GM12873 (cell line): ENCODE measurements around the gene PRRT1.

Experiments used
- TF ChIP-seq, protein P1 (sequence below): IDR thresholded peaks from 2 replicates; pipeline ENCODE4 v1.5.1; 2012; ENCODE audit warnings: low read depth, mild to moderate bottlenecking, moderate library complexity, low read length, control low read depth; ENCODE audit not compliant: insufficient read depth; ENCODE audit errors: missing control alignments

Gene PRRT1

GRCh38 chr6:32153564-32154513 lies 2.1 kb upstream of the PRRT1 start, which contains the start of gene PPT2:
Gene PPT2 (plus strand): TSS chr6:32154141. CDS start chr6:32154595, 454 bp downstream.
- TF ChIP-seq, protein P1, sequence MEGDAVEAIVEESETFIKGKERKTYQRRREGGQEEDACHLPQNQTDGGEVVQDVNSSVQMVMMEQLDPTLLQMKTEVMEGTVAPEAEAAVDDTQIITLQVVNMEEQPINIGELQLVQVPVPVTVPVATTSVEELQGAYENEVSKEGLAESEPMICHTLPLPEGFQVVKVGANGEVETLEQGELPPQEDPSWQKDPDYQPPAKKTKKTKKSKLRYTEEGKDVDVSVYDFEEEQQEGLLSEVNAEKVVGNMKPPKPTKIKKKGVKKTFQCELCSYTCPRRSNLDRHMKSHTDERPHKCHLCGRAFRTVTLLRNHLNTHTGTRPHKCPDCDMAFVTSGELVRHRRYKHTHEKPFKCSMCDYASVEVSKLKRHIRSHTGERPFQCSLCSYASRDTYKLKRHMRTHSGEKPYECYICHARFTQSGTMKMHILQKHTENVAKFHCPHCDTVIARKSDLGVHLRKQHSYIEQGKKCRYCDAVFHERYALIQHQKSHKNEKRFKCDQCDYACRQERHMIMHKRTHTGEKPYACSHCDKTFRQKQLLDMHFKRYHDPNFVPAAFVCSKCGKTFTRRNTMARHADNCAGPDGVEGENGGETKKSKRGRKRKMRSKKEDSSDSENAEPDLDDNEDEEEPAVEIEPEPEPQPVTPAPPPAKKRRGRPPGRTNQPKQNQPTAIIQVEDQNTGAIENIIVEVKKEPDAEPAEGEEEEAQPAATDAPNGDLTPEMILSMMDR = peak; percentile 3

- TF ChIP-seq, protein P1 = no peak
Observed at GRCh38 chr6:32152769-32153563, 1.2 kb upstream of the PRRT1 start.

GRCh38 chr6:32151181-32151862 lies 417 bp downstream of the PRRT1 start:
- TF ChIP-seq, protein P1 = no peak

- TF ChIP-seq, protein P1 = no peak
Observed at GRCh38 chr6:32149932-32150870, 1.5 kb downstream of the PRRT1 start.

DNA sequence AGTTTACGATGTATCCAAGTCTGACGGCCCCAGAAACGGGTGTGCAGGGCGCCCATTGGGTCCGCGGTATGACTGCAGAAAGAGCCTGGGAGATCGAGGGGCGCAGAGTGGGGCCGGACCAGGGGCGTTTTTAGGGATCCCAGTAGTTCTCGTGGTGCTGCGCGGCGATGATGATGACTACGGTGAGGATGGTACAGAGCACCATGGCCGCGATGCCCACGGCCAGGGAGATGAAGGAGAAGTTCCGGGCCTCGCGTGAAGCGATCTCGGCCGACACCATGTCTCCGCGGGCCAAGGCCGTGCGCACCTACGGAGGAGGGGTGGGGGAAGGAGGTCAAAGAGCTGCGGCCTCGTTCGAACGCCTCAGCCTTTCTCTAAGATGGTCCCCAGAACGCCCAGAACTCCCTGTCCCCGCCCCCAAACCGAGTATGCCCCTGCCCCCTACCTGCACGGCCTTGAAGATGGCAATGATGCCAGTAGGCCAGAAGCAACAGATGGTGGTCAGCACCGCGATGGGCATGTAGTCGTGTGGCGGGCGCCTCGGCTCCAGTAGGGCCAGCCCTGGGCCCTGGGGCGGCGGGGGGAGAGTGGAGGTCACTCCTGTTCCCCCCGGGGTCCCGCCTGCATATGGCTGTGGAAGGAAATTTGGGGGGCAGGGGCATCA lies 2.5 kb downstream of the PRRT1 start:
- TF ChIP-seq, protein P1 = no peak
